Hippocampal formation (tissue), 2 donors: ENCODE data around the gene SMAD2.
"Not testable (repeated sequence)": the region's sequence is repeated elsewhere in the genome, so short reads cannot be mapped to it uniquely, and the experiment has no call there.

Source experiments
- DNase-seq, 2 donors: peaks; one replicate each; lab custom pipeline; 2025; lab: John Stamatoyannopoulos, UW

The SMAD2 gene

GRCh38 chr18:47794725-47795433 lies 135.6 kb downstream of the SMAD2 start:
- DNase-seq: no peak

DNA sequence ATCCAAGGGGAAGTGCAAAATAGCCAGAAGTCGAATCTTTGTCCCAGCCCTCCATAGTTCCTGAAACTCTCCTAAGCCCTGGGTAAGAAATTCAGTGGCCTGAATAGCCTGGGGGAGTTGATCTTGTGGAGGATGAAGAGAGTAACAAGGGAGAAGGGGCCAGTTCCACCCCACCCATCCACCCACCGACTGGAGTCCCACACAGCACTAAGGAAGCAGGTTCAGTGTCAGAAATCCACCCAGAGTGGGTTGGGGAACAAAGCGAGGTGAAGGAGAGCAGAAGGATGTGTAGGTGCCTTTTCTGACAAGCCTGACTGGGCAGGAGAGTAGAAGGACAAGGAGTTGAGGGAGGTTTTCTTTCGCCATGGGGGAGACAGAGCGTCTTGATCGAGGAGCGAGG lies 136.8 kb downstream of the SMAD2 start:
- DNase-seq: no peak

DNA sequence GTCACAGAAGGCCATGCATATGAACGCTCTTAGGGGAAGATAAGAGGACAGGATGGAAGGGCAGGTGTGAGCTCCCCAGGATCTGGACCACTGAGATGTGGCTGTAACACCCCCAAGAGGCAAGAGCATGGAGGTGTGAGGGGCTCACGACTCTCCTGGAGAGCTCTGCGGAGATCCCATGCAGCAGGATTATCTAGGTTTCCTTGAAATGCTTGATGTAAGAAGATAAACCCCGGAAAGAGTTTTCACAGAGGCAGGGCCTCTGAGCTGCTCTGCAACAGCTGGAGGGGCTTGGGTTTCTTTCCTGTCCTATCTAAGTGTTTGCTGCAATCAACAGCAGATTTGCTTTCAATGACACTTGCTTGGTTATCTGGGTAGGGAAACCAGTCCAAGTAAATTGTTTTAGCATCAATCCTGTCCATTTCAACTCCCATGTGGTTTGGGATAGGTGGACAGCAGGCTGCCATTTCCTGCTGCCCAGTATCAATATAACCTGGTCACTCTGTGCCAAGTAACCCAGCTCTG lies 138.9 kb downstream of the SMAD2 start:
- DNase-seq: no peak

GRCh38 chr18:47790036-47790435 lies 140.4 kb downstream of the SMAD2 start:
- DNase-seq: no peak

GRCh38 chr18:47788621-47789020 lies 141.8 kb downstream of the SMAD2 start:
- DNase-seq: no peak

GRCh38 chr18:47781561-47781960 lies 148.9 kb downstream of the SMAD2 start:
- DNase-seq: peak in 1 of 2 donors; percentile 2

GRCh38 chr18:47780011-47780725 lies 150.3 kb downstream of the SMAD2 start:
- no peak for DNase-seq

DNA sequence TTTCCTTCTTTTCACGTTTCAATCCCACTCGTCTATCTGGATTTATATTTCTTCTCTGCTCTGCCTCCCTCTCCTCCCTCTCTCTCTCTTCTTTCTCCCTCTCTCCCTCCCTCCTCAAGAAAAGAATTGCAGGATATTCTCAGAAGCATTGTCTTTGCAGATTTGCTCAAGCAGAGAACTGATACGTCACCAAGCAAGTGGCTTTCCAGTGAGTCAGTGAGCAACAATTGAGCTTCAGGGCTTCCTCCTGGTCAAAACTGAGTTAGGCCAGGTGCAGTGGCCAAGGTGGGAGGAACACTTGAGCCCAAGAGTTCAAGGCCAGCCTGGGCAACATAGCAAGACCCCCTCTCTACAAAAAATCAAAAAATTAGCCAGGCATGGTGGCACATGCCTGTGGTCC lies 151.1 kb downstream of the SMAD2 start:
- no peak for DNase-seq

GRCh38 chr18:47777626-47778025 lies 152.8 kb downstream of the SMAD2 start:
- DNase-seq: no peak

DNA sequence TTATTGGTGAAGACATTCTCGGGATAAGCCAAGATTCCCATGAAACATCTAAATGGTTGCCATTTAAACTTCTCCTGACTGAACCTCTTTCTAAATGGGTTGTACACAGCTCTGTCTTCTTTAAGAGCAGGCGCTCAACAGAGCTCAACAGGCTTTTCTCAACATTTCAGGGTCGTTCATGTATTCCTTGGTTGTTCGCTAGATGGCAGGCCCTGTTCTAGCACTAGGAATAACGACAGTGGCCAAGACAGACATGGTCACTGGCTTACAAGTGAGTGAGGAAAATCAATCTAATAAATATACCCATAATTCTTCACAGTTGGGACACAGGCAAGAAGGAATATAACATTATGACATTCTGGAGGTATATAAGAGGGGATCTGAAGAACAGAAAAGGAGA lies 154.5 kb downstream of the SMAD2 start:
- DNase-seq: peak; percentile 28 to 33

DNA sequence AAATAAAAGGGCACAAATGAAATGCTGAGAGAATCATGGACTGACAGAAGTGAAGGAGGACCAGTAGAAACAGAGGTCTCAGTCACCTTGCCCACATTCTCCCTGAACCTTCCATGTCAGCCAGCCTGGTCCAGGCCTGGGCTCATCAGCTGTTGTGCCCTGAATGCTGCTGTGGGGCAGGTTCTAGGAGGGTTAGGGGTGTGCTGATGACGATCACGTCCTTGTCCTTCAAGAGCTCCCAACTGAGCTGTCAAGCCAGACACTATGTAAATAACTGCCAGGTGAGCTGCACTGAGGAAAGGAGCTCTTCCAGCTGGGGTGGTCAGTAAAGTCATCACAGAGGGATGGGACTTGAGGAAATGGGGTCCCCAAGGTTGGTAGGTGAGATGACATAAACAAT lies 156.5 kb downstream of the SMAD2 start:
- DNase-seq: no peak

DNA sequence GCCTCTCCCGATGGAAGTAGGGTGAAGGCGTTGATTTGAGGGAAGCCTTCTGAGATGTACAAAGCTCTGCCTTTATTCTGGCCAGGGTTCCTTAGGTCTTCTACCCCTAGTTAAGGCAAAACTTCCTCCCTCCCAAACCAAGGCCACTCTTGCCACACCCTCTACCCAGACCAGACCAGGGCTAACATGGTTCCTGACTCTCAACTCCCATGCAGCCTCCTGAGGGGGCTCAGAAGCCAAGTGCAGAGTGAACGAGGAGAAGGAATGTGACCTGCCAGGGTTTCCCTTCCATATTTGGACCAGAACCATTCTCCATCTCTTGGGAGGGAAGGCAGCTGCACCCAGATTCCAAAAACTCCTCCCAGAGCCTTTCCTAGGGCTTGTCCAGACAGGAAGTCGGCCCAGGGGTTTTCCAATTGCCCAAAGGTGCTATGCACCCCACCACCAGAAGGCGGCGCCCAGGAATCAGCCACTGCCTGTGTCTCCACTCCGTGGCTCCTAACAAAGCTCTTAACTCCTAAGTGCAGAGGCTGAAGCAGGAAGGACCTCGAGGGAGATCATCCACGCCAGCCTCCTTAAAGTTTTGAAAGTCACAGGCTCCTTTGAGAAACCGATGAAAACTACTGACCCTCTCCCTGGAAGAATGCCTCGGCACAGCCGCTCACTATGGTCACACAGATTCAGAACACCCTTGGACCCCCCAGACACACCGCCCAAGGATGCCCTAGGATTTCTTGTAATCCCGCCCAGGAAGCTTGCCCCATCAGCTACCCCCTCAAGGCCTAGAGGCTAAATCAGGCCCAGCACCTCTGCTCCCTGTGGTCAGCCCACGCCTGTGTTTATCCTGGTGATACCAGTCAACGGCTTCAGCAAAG lies 157.8 kb downstream of the SMAD2 start:
- DNase-seq: no peak

GRCh38 chr18:47771922-47772321 lies 158.5 kb downstream of the SMAD2 start:
- no peak for DNase-seq

DNA sequence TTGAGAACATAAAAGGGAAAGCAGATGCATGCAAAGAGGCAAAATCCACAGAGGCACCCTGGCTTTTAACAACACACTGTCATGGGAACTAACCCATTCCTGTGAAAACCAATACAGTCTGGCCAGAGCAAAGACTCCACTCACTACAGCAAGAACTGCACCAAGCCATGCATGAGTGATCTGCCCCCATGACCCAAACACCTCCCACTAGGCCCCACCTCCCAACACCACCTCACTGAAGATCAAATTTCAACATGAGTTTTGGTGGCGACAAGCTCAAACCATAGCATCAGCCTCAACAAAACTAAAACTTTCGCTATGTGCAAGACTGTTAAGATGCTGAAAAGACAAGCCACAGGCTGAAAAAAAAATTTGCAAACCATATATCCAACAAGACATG lies 162.8 kb downstream of the SMAD2 start:
- no peak for DNase-seq

GRCh38 chr18:47767198-47767597 lies 163.3 kb downstream of the SMAD2 start:
- not testable (repeated sequence) for DNase-seq
